Loucy (cell line): ENCODE measurements around the gene FBXW8.

Experiments
- CTCF ChIP-seq: fragments of 200-600 bp; sonication (generic); conservative IDR thresholded peaks from 2 replicates; pipeline ENCODE4 v1.5.1; 2014; ENCODE audit warnings: mild to moderate bottlenecking, antibody characterized with exemption, low read length
- EZH2phosphoT487 ChIP-seq: fragments of 200-600 bp; IDR thresholded peaks from 2 replicates; pipeline ENCODE4 v1.6.1; 2018; ENCODE audit warnings: antibody characterized with exemption, mild to moderate bottlenecking, moderate library complexity, borderline replicate concordance

GRCh38 chr12:116901612-116902011 lies 9.1 kb upstream of the FBXW8 start:
- no peak for TF ChIP-seq CTCF
- no peak for TF ChIP-seq EZH2phosphoT487
